ENCODE results near the gene ATRAID.

ATRAID gene

GRCh38 chr2:27256855-27257454, 45.1 kb downstream of the ATRAID start:
- Histone ChIP-seq H3K79me2 (ENCODE audit: control insufficient read depth, insufficient read depth, low read length) (no peaks in the 10 kb centered on the region), H4K8ac (ENCODE audit: low read depth, low read length) (no peak overlapping the region), H3K9ac (ENCODE audit: low read length) (no peak overlapping the region), H3K23ac (ENCODE audit: low read length) (no peak overlapping the region), H2BK120ac (ENCODE audit: low read depth, low read length) (no peak overlapping the region), H3K27ac (ENCODE audit: low read depth, low read length) (no peak overlapping the region), H3K4me2 (ENCODE audit: low read length) (no peak overlapping the region), H3K4me1 (ENCODE audit: control insufficient read depth, low read depth, low read length) (no peaks in the 10 kb centered on the region), H2AK5ac (ENCODE audit: low read length) (no peak overlapping the region), H3K4ac (ENCODE audit: low read depth, low read length) (no peak overlapping the region), H2BK15ac (replicated peaks; ENCODE audit: low read depth) (no peak overlapping the region), H3K79me1 (ENCODE audit: low read length) (no peaks in the 10 kb centered on the region), H3K27me3 (ENCODE audit: insufficient read depth, low read length, poor library complexity) (peaks cover 15% of the 10 kb centered on the region), H3K4me3 (ENCODE audit: low read length) (no peak overlapping the region), H3K18ac (ENCODE audit: low read length) (no peak overlapping the region), H4K5ac (ENCODE audit: low read length) (no peak overlapping the region), H3K56ac (ENCODE audit: low read length) (no peak overlapping the region), H3K36me3 (ENCODE audit: control insufficient read depth, insufficient read depth, low read length) (no peaks in the 10 kb centered on the region), H2BK5ac (ENCODE audit: low read length) (no peak overlapping the region)
- WGBS (ENCODE audit: extremely low coverage, insufficient coverage, low lambda C conversion rate): no CpG with 5 or more reads among the region's 7 CpGs
- DNase-seq: no peak

DNA sequence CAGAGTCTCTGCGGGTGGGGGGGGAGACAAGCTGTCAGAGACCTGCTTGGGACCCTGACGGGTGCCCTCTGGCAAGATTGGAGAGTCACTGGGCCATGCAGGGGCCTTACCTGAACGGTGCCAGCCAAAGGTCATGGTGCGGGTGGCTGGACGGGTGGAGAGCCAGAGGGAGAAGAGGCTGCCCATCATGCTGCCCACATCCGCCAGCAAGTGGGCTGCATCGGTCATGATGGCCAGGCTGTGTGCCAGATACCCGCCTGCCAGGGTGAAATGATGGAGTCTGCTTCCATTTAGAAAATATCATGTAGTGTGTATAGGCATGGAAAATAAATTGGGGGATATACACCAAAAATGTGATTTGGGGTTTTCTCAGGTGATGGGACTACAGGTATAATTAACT, 46.2 kb downstream of the ATRAID start:
- H3K79me1 ChIP-seq (ENCODE audit: low read length): no peaks in the 10 kb centered on the region
- no peak overlapping the region for H2BK5ac ChIP-seq (ENCODE audit: low read length)
- no peak overlapping the region for H3K4ac ChIP-seq (ENCODE audit: low read depth, low read length)
- H3K4me2 ChIP-seq (ENCODE audit: low read length): no peak overlapping the region
- no peak overlapping the region for H4K8ac ChIP-seq (ENCODE audit: low read depth, low read length)
- H3K27me3 ChIP-seq (ENCODE audit: insufficient read depth, low read length, poor library complexity): peaks cover 24% of the 10 kb centered on the region
- H3K23ac ChIP-seq (ENCODE audit: low read length): no peak overlapping the region
- WGBS (ENCODE audit: extremely low coverage, insufficient coverage, low lambda C conversion rate): no CpG with 5 or more reads among the region's 8 CpGs
- H3K18ac ChIP-seq (ENCODE audit: low read length): no peak overlapping the region
- no peak overlapping the region for H2BK15ac ChIP-seq (replicated peaks; ENCODE audit: low read depth)
- no peak overlapping the region for H3K27ac ChIP-seq (ENCODE audit: low read depth, low read length)
- H2BK120ac ChIP-seq (ENCODE audit: low read depth, low read length): no peak overlapping the region
- no peak for DNase-seq
- H3K9ac ChIP-seq (ENCODE audit: low read length): no peak overlapping the region
- H2AK5ac ChIP-seq (ENCODE audit: low read length): no peak overlapping the region
- H3K56ac ChIP-seq (ENCODE audit: low read length): no peak overlapping the region
- H3K36me3 ChIP-seq (ENCODE audit: control insufficient read depth, insufficient read depth, low read length): no peaks in the 10 kb centered on the region
- no peaks in the 10 kb centered on the region for H3K4me1 ChIP-seq (ENCODE audit: control insufficient read depth, low read depth, low read length)
- no peak overlapping the region for H4K5ac ChIP-seq (ENCODE audit: low read length)
- H3K79me2 ChIP-seq (ENCODE audit: control insufficient read depth, insufficient read depth, low read length): no peaks in the 10 kb centered on the region
- no peak overlapping the region for H3K4me3 ChIP-seq (ENCODE audit: low read length)

GRCh38 chr2:27261241-27261925, 49.5 kb downstream of the ATRAID start:
- H3K4me3 ChIP-seq (ENCODE audit: low read length): no peak overlapping the region
- H4K8ac ChIP-seq (ENCODE audit: low read depth, low read length): no peak overlapping the region

GRCh38 chr2:27261926-27262298, 50.1 kb downstream of the ATRAID start:
- no peak overlapping the region for H2AK5ac ChIP-seq (ENCODE audit: low read length)
- H3K9ac ChIP-seq (ENCODE audit: low read length): no peak overlapping the region
- no peak overlapping the region for H2BK120ac ChIP-seq (ENCODE audit: low read depth, low read length)
- H3K27ac ChIP-seq (ENCODE audit: low read depth, low read length): no peak overlapping the region
- H4K8ac ChIP-seq (ENCODE audit: low read depth, low read length): no peak overlapping the region
- H3K27me3 ChIP-seq (ENCODE audit: insufficient read depth, low read length, poor library complexity): peaks cover 49% of the 10 kb centered on the region
- no peak overlapping the region for H3K23ac ChIP-seq (ENCODE audit: low read length)
- H3K79me1 ChIP-seq (ENCODE audit: low read length): no peaks in the 10 kb centered on the region
- WGBS (ENCODE audit: extremely low coverage, insufficient coverage, low lambda C conversion rate): no CpG with 5 or more reads among the region's 40 CpGs
- no peaks in the 10 kb centered on the region for H3K79me2 ChIP-seq (ENCODE audit: control insufficient read depth, insufficient read depth, low read length)
- no peak overlapping the region for H4K5ac ChIP-seq (ENCODE audit: low read length)
- no peak overlapping the region for H3K4ac ChIP-seq (ENCODE audit: low read depth, low read length)
- H3K4me2 ChIP-seq (ENCODE audit: low read length): no peak overlapping the region
- no peak overlapping the region for H3K18ac ChIP-seq (ENCODE audit: low read length)
- H2BK5ac ChIP-seq (ENCODE audit: low read length): no peak overlapping the region
- DNase-seq: no peak
- no peak overlapping the region for H3K4me3 ChIP-seq (ENCODE audit: low read length)
- no peaks in the 10 kb centered on the region for H3K36me3 ChIP-seq (ENCODE audit: control insufficient read depth, insufficient read depth, low read length)
- no peaks in the 10 kb centered on the region for H3K4me1 ChIP-seq (ENCODE audit: control insufficient read depth, low read depth, low read length)
- H3K56ac ChIP-seq (ENCODE audit: low read length): no peak overlapping the region
- no peak overlapping the region for H2BK15ac ChIP-seq (replicated peaks; ENCODE audit: low read depth)

More at GRCh38 chr2:27261241-27261925, 49.5 kb downstream of the ATRAID start:
- Histone ChIP-seq H3K56ac (ENCODE audit: low read length) (no peak overlapping the region), H3K4me2 (ENCODE audit: low read length) (no peak overlapping the region), H3K9ac (ENCODE audit: low read length) (no peak overlapping the region), H3K23ac (ENCODE audit: low read length) (peak overlapping the region; percentile 9), H3K27ac (ENCODE audit: low read depth, low read length) (no peak overlapping the region), H2BK15ac (replicated peaks; ENCODE audit: low read depth) (no peak overlapping the region), H2AK5ac (ENCODE audit: low read length) (no peak overlapping the region), H2BK120ac (ENCODE audit: low read depth, low read length) (no peak overlapping the region), H3K36me3 (ENCODE audit: control insufficient read depth, insufficient read depth, low read length) (no peaks in the 10 kb centered on the region), H3K79me2 (ENCODE audit: control insufficient read depth, insufficient read depth, low read length) (no peaks in the 10 kb centered on the region), H3K27me3 (ENCODE audit: insufficient read depth, low read length, poor library complexity) (peaks cover 48% of the 10 kb centered on the region), H3K4ac (ENCODE audit: low read depth, low read length) (no peak overlapping the region), H3K18ac (ENCODE audit: low read length) (no peak overlapping the region), H4K5ac (ENCODE audit: low read length) (no peak overlapping the region), H3K4me1 (ENCODE audit: control insufficient read depth, low read depth, low read length) (no peaks in the 10 kb centered on the region), H3K79me1 (ENCODE audit: low read length) (no peaks in the 10 kb centered on the region), H2BK5ac (ENCODE audit: low read length) (no peak overlapping the region)
- DNase-seq: no peak
- WGBS (ENCODE audit: extremely low coverage, insufficient coverage, low lambda C conversion rate): no CpG with 5 or more reads among the region's 11 CpGs

DNA sequence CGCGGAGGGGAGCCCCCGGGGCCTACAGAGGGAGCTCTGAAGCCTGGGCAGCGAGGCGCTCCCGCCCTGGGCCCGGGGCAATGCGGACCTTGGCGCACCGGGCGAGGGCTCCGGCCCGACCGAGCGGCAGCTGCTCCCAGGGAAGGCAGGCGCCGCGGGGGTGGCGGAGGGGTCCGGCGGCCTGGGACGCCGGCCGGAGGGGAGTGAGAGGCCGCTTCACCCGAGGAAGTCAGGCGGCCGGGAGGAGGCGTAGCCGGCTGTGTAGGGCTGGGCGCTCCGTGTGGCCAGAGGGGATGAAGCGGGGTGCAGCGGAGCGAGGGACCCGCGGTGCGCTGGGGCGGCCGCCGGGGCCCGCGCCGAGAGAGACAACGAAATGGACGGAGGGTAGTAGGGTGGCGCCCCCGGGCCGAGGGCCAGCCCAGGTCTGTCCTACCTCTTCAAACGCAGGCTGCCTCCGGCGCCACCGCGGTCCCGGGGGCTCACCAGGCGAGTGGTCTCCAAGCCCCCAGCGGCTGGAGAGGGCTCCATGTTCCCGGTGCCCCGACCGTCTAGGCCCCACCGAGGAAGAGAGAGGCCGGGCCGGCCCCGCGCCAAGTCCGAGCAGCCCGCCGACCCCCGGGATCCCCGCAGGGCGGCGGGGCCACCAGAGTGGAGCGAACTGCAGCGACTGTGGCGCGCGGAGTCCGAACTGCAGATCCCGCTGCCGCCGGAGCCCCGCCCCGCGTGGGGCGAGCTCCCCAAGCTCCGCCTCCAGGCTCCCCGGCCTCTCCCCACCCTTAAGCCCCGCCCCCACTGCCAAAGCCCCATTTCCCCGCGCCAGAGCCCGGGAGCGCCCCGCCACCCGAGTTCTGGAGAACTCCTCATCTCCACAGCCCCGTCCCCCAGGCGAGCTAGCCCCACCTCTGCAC, 50.8 kb downstream of the ATRAID start, which contains the start of gene SLC30A3:
SLC30A3 (minus strand) TSS at position 669 of the 908 bp plus-strand sequence; CDS start at position 528, 141 bp downstream.
- Histone ChIP-seq H3K27ac (ENCODE audit: low read depth, low read length) (no peak within 1 kb of the TSS), H3K4me3 (ENCODE audit: low read length) (peak within 1 kb of the TSS; percentile 22), H3K9ac (ENCODE audit: low read length) (peak within 1 kb of the TSS; percentile 50), H3K4ac (ENCODE audit: low read depth, low read length) (no peak within 1 kb of the TSS), H3K4me2 (ENCODE audit: low read length) (peak within 1 kb of the TSS; percentile 62), H3K79me2 (ENCODE audit: control insufficient read depth, insufficient read depth, low read length) (no peaks in the 10 kb centered on the region), H3K79me1 (ENCODE audit: low read length) (no peaks in the 10 kb centered on the region), H3K56ac (ENCODE audit: low read length) (peak within 1 kb of the TSS; percentile 69), H4K5ac (ENCODE audit: low read length) (no peak within 1 kb of the TSS), H3K23ac (ENCODE audit: low read length) (no peak within 1 kb of the TSS), H3K4me1 (ENCODE audit: control insufficient read depth, low read depth, low read length) (no peaks in the 10 kb centered on the region), H3K27me3 (ENCODE audit: insufficient read depth, low read length, poor library complexity) (peaks cover 52% of the 10 kb centered on the region), H4K8ac (ENCODE audit: low read depth, low read length) (no peak within 1 kb of the TSS), H2BK120ac (ENCODE audit: low read depth, low read length) (no peak within 1 kb of the TSS), H2AK5ac (ENCODE audit: low read length) (no peak within 1 kb of the TSS), H2BK5ac (ENCODE audit: low read length) (no peak within 1 kb of the TSS), H2BK15ac (replicated peaks; ENCODE audit: low read depth) (no peak within 1 kb of the TSS), H3K18ac (ENCODE audit: low read length) (no peak within 1 kb of the TSS), H3K36me3 (ENCODE audit: control insufficient read depth, insufficient read depth, low read length) (no peaks in the 10 kb centered on the region)
- no CpG with 5 or more reads among the region's 96 CpGs for WGBS (ENCODE audit: extremely low coverage, insufficient coverage, low lambda C conversion rate)
- DNase-seq: no peak
